Measurements from ENCODE around the gene FAM177A1.
"Not testable (repeated sequence)": the region's sequence is repeated elsewhere in the genome, so short reads cannot be mapped to it uniquely, and the experiment has no call there.

DNA sequence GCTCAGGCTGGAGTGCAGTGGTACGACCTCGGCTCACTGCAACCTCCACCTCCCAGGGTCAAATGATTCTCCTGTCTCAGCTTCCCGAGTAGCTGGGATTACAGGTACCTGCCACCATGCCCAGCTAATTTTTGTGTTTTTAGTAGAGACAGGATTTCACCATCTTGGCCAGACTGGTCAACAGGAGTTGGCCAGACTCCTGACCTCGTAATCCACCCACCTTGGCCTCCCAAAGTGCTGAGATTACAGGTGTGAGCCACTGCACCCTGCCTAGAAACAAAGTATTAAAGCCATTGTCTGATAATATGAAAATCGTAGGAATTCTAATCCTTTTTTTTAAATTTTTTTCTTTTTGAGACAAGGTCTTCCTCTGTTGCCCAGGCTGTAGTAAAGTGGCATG lies 19.7 kb downstream of the FAM177A1 start:
- not testable (repeated sequence) for TF ChIP-seq POLR2A (IDR thresholded peaks at IDR 0.05; ENCODE audit: low read length); GATA1 (IDR thresholded peaks at IDR 0.05; ENCODE audit: low read depth, low read length)

Data from erythroblast (primary cell).